IMR-90 (cell line): ENCODE measurements around the gene TMEM107. TPM values are rescaled to one million over a fixed set of nuclear protein-coding genes. Genes with fewer than 3 reads are reported as not detected.

Source experiments
- ATAC-seq: fragments of 200-7000 bp; cut with Tn5 transposase; 2 replicates; pipeline ENCODE4 v1.9.1; 2020; ENCODE audit warnings: low read depth, mild to moderate bottlenecking, moderate library complexity
- BruUV-seq: library from RNA; stranded (reverse); fragments of 400-500 nt; replicated peaks from 2 replicates; lab custom pipeline; 2021; lab: Mats Ljungman, UMichigan
- CTCF ChIA-PET: fragments of 300-600 bp; formaldehyde crosslinking; extraction: SDS; loops from one replicate; lab custom pipeline; 2021; ENCODE audit warnings: antibody characterized with exemption; lab: Yijun Ruan, JAX
- POLR2A ChIA-PET: fragments of 300-600 bp; sonication (Branson Sonifier 250); formaldehyde crosslinking; loops from one replicate; lab custom pipeline; 2022; ENCODE audit warnings: antibody characterized with exemption; ENCODE audit not compliant: unreplicated experiment; lab: Charles Lee
- DNase-seq: peaks from one replicate; pipeline ENCODE4 v3.0.0; 2013
- H2AFZ ChIP-seq: replicated peaks from 2 replicates; pipeline ENCODE3; 2013; ENCODE audit warnings: low read length, mild to moderate bottlenecking; ENCODE audit not compliant: poor library complexity
- H2AK5ac ChIP-seq: 2 replicates; pipeline ENCODE4 v1.6.1; 2013; ENCODE audit warnings: low read depth, low read length, inconsistent platforms
- H2AK9ac ChIP-seq: replicated peaks from 2 replicates; pipeline ENCODE3; 2013; ENCODE audit warnings: mild to moderate bottlenecking, low read depth, low read length, moderate library complexity; ENCODE audit not compliant: poor library complexity
- H2BK120ac ChIP-seq: 2 replicates; pipeline ENCODE4 v1.6.1; 2013; ENCODE audit warnings: low read depth, low read length, inconsistent platforms
- H2BK15ac ChIP-seq: 3 replicates; pipeline ENCODE4 v1.6.1; 2013; ENCODE audit warnings: low read depth, low read length, inconsistent platforms
- H2BK20ac ChIP-seq: 2 replicates; pipeline ENCODE4 v1.6.1; 2013; ENCODE audit warnings: low read depth, mild to moderate bottlenecking, inconsistent platforms, low read length, moderate library complexity
- H2BK5ac ChIP-seq: 2 replicates; pipeline ENCODE4 v1.6.1; 2013; ENCODE audit warnings: mild to moderate bottlenecking, low read depth, low read length, inconsistent platforms; ENCODE audit not compliant: poor library complexity, severe bottlenecking
- H3K14ac ChIP-seq: replicated peaks from 2 replicates; pipeline ENCODE4 v1.6.1; 2013; ENCODE audit warnings: low read depth, low read length, inconsistent platforms
- H3K18ac ChIP-seq: 2 replicates; pipeline ENCODE4 v1.6.1; 2013; ENCODE audit warnings: low read depth, low read length, control low read depth
- H3K23ac ChIP-seq: 2 replicates; pipeline ENCODE4 v1.6.1; 2013; ENCODE audit warnings: low read depth, low read length, inconsistent platforms
- H3K27ac ChIP-seq: 2 replicates; pipeline ENCODE4 v1.5.1; 2013; ENCODE audit warnings: mild to moderate bottlenecking, control low read depth, low read length; ENCODE audit not compliant: insufficient read depth
- H3K27me3 ChIP-seq: 2 replicates; pipeline ENCODE4 v1.6.1; 2013; ENCODE audit warnings: low read length; ENCODE audit not compliant: control insufficient read depth, insufficient read depth
- H3K36me3 ChIP-seq: 2 replicates; pipeline ENCODE4 v1.6.1; 2013; ENCODE audit warnings: low read length, mixed read lengths; ENCODE audit not compliant: control insufficient read depth, insufficient read depth
- H3K4ac ChIP-seq: 2 replicates; pipeline ENCODE4 v1.6.1; 2013; ENCODE audit warnings: low read depth, low read length, inconsistent platforms
- H3K4me1 ChIP-seq: 2 replicates; pipeline ENCODE4 v1.6.1; 2013; ENCODE audit warnings: low read length, mixed read lengths; ENCODE audit not compliant: control insufficient read depth, insufficient read depth
- H3K4me2 ChIP-seq: 2 replicates; pipeline ENCODE4 v1.6.1; 2013; ENCODE audit warnings: low read depth, mild to moderate bottlenecking, control low read depth, low read length, moderate library complexity
- H3K4me3 ChIP-seq: 2 replicates; pipeline ENCODE4 v1.5.1; 2013; ENCODE audit warnings: low read depth, mild to moderate bottlenecking, control low read depth, low read length, moderate library complexity; ENCODE audit not compliant: insufficient read depth
- H3K56ac ChIP-seq: 2 replicates; pipeline ENCODE4 v1.6.1; 2013; ENCODE audit warnings: low read length, inconsistent platforms; ENCODE audit not compliant: insufficient read depth; ENCODE audit errors: extremely low read depth
- H3K79me1 ChIP-seq, 2 experiments: 2 replicates each; pipeline ENCODE4 v1.6.1; 2013; ENCODE audit warnings: low read length in 2 of 2, inconsistent platforms in 1 of 2, low read depth in 1 of 2
- H3K9ac ChIP-seq: 2 replicates; pipeline ENCODE4 v1.6.1; 2013; ENCODE audit warnings: low read depth, low read length, control low read depth
- H3K9me1 ChIP-seq: 2 replicates; pipeline ENCODE4 v1.6.1; 2013; ENCODE audit warnings: low read length, inconsistent platforms; ENCODE audit not compliant: insufficient read depth
- H3K9me3 ChIP-seq: 2 replicates; pipeline ENCODE4 v1.6.1; 2013; ENCODE audit warnings: low read length; ENCODE audit not compliant: control insufficient read depth, insufficient read depth
- H4K20me1 ChIP-seq: 2 replicates; pipeline ENCODE4 v1.6.1; 2013; ENCODE audit warnings: low read length, inconsistent platforms; ENCODE audit not compliant: insufficient read depth
- H4K5ac ChIP-seq: 2 replicates; pipeline ENCODE4 v1.6.1; 2013; ENCODE audit warnings: mild to moderate bottlenecking, low read depth, low read length, control low read depth
- H4K8ac ChIP-seq, 2 experiments: 2 replicates each; pipeline ENCODE4 v1.6.1; 2013; ENCODE audit warnings: low read depth in 2 of 2, low read length in 2 of 2, control low read depth in 1 of 2, inconsistent platforms in 1 of 2
- H4K91ac ChIP-seq: 2 replicates; pipeline ENCODE4 v1.6.1; 2013; ENCODE audit warnings: low read depth, low read length, inconsistent platforms; ENCODE audit not compliant: insufficient read depth
- CEBPB ChIP-seq: IDR thresholded peaks from 2 replicates; pipeline ENCODE4 v1.6.1; 2012; ENCODE audit warnings: low read depth, low read length, improper control_type of control experiment
- CTCF ChIP-seq: conservative IDR thresholded peaks from 2 replicates; pipeline ENCODE4 v1.5.1; 2012; ENCODE audit warnings: mild to moderate bottlenecking, low read depth, low read length, improper control_type of control experiment
- ELK1 ChIP-seq: fragments of 150-350 bp; IDR thresholded peaks from 2 replicates; pipeline ENCODE4 v1.6.1; 2016; ENCODE audit warnings: low read depth, mild to moderate bottlenecking, low read length, moderate library complexity, borderline replicate concordance
- FOS ChIP-seq: fragments of 150-350 bp; IDR thresholded peaks from 2 replicates; pipeline ENCODE4 v1.6.1; 2016; ENCODE audit warnings: low read depth, low read length
- MXI1 ChIP-seq: IDR thresholded peaks from 2 replicates; pipeline ENCODE4 v1.6.1; 2012; ENCODE audit warnings: low read depth, mild to moderate bottlenecking, low read length, moderate library complexity, borderline replicate concordance
- POLR2A ChIP-seq: IDR thresholded peaks from 2 replicates; pipeline ENCODE4 v1.6.1; 2012; ENCODE audit warnings: mild to moderate bottlenecking, low read depth, low read length
- RAD21 ChIP-seq: IDR thresholded peaks from 2 replicates; pipeline ENCODE4 v1.6.1; 2012; ENCODE audit warnings: low read length, improper control_type of control experiment
- SMC3 ChIP-seq: fragments of 150-350 bp; IDR thresholded peaks from 2 replicates; pipeline ENCODE4 v1.6.1; 2016; ENCODE audit warnings: low read depth, mild to moderate bottlenecking, antibody characterized with exemption, low read length, moderate library complexity
- WGBS, 2 experiments: methylation state at CpG; one replicate each; pipeline versions ENCODE4 v1.1.5 to v1.1.7; 2013; ENCODE audit warnings: missing lambda C conversion rate in 2 of 2; ENCODE audit not compliant: insufficient read length in 1 of 2; ENCODE audit errors: extremely low coverage in 2 of 2; 5-methylcytosine and 5-hydroxymethylcytosine counted together
- dilution Hi-C: fragments of 300-500 bp; cut with HindIII; formaldehyde crosslinking; loops from one replicate; pipeline ENCODE4 v1.14.3; 2018; ENCODE audit warnings: low sequenced_read_pairs; ENCODE audit not compliant: unreplicated experiment
- in situ Hi-C: fragments of 300-500 bp; cut with MboI; formaldehyde crosslinking; loops from 3 replicates; pipeline ENCODE4 v1.14.3; 2019; ENCODE audit warnings: low sequenced_read_pairs, inconsistent platforms, mixed read lengths
- intact Hi-C: fragments of 100-400 bp; cut with micrococcal nuclease; formaldehyde crosslinking; loops from 2 replicates; pipeline ENCODE4 v1.10.0; 2022
- polyA plus RNA-seq, 3 experiments: library from polyadenylated mRNA; depleted of rRNA; stranded (reverse); fragments of >200 nt; gene quantifications; 2 replicates each; pipeline ENCODE4 v1.2.3, GENCODE V29; 2012; ENCODE audit warnings: low replicate concordance in 1 of 3
- total RNA-seq: library from RNA; depleted of rRNA; stranded (reverse); fragments of >200 nt; gene quantifications from 2 replicates; pipeline ENCODE4 v1.2.3, GENCODE V29; 2012

TMEM107 gene
- total and polyA plus RNA-seq, 2 of the 4 experiments (the other 2 are of a cell fraction) = 12.9 to 14.3 TPM

- ATAC-seq (no peak), DNase-seq (no peak)
- dilution Hi-C loops = no loop called here
- Histone ChIP-seq H3K14ac (no peak overlapping the region), H4K5ac (no peak overlapping the region), H4K8ac (no peak overlapping the region), H4K20me1 (peaks cover 14% of the 10 kb centered on the region), H2AK9ac (peak overlapping the region; percentile 56), H3K9me1 (peaks cover 10% of the 10 kb centered on the region), H3K4ac (no peak overlapping the region), H2BK5ac (no peak overlapping the region), H2BK15ac (no peak overlapping the region), H3K4me1 (peaks cover 28% of the 10 kb centered on the region), H2BK20ac (no peak overlapping the region), H2AK5ac (no peak overlapping the region), H2BK120ac (no peak overlapping the region), H3K18ac (no peak overlapping the region), H3K56ac (no peak overlapping the region), H3K4me3 (no peak overlapping the region), H3K27me3 (no peaks in the 10 kb centered on the region), H3K27ac (no peak overlapping the region), H2AFZ (no peak overlapping the region), H3K4me2 (no peak overlapping the region; the same call in 1 of the 2 replicates), H3K9ac (no peak overlapping the region), H3K79me1 (peaks cover 21 to 42% of the 10 kb centered on the region in 2 experiments), H3K23ac (no peak overlapping the region), H4K91ac (no peak overlapping the region), H3K36me3 (peaks cover 15% of the 10 kb centered on the region), H3K9me3 (no peaks in the 10 kb centered on the region)
- in situ Hi-C loops = loop anchor here (25.0 kb wide), 1 partner anchor 923 kb away; the partner anchor contains the start of genes DVL2, GABARAP and PHF23
- ChIA-PET CTCF (no interaction called here), POLR2A (no interaction called here)
- intact Hi-C loops = no loop called here
- no TSS peak for BruUV-seq
- no CpG with 5 or more reads among the region's 5 CpGs for WGBS, 2 experiments
- TF ChIP-seq MXI1 = no peak
- TF ChIP-seq RAD21 = no peak
- no peak for TF ChIP-seq POLR2A
- TF ChIP-seq SMC3 = no peak
- no peak for TF ChIP-seq CTCF
- TF ChIP-seq CEBPB = no peak
- TF ChIP-seq ELK1 = no peak
- TF ChIP-seq FOS = no peak
These were observed 15.4 kb downstream of the TMEM107 start for GRCh38 chr17:8160741-8161221.
